HG02678 (cell line): ENCODE results near the gene SNPH.
"Not testable (repeated sequence)": the region's sequence is repeated elsewhere in the genome, so short reads cannot be mapped to it uniquely, and the experiment has no call there.

Experiments
- ATAC-seq: cut with Tn5 transposase; IDR thresholded peaks from one replicate; pipeline ENCODE4 v1.9.1; 2021; ENCODE audit warnings: mild to moderate bottlenecking, moderate library complexity; ENCODE audit not compliant: unreplicated experiment

The SNPH gene, protein sequence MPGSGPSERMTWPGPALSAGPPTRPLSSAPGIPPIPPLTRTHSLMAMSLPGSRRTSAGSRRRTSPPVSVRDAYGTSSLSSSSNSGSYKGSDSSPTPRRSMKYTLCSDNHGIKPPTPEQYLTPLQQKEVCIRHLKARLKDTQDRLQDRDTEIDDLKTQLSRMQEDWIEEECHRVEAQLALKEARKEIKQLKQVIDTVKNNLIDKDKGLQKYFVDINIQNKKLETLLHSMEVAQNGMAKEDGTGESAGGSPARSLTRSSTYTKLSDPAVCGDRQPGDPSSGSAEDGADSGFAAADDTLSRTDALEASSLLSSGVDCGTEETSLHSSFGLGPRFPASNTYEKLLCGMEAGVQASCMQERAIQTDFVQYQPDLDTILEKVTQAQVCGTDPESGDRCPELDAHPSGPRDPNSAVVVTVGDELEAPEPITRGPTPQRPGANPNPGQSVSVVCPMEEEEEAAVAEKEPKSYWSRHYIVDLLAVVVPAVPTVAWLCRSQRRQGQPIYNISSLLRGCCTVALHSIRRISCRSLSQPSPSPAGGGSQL

DNA sequence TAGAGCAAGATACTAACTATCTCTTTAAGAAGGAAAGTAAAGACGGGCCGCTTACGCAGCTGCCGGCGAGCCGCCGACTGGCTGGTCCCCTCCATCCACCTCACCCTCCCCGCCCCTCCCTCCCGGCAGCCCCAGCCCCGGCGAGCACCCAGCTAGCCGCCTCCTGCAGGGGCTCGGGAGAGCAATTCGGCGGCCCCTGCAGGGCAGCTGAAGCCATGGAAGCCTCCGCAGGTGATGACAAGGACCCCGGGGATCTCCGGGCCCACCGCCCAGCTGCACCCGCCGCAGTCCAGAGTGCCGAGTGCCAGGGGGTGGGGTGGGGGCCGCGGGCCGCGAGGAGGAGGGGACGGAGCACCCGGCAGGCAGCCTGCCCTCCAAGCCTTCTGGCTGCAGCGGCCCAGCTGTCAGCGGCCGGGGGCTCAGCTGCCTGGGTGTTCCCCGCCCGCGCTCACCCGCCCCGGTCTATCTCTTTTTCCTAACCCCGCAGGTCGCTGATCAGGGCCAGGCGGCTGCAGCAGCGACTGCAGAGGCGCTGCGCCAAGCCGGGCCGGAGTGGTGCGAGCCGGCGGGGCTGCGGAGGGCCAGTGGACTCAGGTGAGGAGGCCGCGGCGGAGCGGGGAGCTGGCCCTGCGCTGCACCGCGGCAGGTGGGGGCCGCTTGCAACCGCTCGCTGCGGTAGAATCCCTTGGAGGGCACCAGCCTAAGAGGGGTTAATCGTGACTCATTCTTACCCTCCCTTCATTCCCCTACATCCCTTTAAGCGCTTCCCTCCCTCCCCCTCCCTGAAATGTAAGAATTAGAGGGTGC is at the start of gene SNPH:
TSS of gene SNPH (plus strand) at position 128 of the 807 bp plus-strand sequence. CDS start 29,946 bp downstream, outside the sequence.
- peak; percentile 58 for ATAC-seq

- ATAC-seq = not testable (repeated sequence)
Measured at GRCh38 chr20:1216527-1217427, 49.3 kb upstream of the SNPH start.

DNA sequence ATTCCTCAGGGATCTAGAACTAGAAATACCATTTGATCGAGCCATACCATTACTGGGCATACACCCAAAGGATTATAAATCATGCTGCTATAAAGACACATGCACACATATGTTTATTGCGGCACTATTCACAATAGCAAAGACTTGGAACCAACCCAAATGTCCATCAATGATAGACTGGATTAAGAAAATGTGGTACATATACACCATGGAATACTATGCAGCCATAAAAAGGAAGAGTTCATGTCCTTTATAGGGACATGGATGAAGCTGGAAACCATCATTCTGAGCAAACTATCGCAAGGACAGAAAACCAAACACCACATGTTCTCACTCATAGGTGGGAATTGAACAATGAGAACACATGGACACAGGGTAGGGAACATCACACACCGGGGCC is 43.3 kb upstream of the SNPH start:
- ATAC-seq = not testable (repeated sequence)

DNA sequence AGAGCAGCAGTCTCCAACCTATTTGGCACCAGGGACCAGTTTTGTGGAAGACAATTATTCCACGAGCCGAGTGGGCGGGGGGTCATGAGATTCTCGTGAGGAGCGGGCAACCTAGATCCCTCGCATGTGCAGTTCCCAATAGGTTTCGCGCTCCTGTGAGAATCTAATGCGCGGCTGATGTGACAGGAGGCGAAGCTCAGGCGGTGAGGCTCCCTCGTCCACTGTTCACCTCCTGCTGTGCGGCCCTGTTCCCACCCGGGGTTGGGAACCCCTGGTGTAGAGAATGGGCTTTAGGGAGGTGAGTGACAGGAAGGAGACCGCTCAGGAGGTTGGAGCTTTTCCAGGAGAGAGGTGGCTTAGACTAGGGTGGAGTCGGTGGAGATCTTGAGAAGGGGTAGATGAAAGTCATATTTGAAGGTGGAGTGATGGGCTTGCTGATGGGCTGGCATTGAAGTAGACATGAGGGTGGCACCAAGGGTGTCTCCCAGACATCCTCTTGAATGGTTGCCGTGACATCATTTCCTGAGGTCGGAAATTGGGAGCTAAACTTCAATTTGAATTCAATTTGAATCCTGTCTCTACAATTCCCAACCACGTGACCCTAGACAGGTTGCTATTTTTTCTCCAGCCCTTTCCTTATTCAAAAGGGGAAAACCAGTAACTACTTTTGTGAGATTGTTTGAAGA is 41.7 kb upstream of the SNPH start:
- no peak for ATAC-seq

DNA sequence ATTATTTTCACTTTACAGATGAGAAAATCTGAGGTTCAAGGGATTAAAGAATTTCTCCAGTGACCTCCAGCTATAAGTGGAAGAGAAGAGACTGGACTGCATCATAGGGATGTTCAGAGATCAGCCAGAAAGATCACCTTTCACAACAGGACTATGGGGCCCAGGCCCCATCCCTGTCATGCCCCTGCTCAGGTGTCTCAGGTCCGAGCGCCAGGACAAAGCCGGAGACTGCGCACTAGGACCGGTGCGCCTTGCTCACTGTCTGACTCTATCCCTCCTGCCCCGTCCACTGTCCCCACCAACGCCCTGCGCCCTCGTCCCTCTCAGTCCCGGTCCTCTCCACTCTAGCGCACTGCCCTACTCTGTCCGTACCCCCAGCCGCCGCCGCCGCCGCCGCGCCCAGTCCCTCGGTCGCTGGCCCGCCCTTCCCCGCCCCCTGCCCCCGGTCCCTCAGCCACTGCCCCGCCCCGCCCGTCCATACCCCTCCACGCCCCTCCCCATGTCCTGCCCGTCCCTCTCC is 40.8 kb upstream of the SNPH start:
- ATAC-seq = no peak

DNA sequence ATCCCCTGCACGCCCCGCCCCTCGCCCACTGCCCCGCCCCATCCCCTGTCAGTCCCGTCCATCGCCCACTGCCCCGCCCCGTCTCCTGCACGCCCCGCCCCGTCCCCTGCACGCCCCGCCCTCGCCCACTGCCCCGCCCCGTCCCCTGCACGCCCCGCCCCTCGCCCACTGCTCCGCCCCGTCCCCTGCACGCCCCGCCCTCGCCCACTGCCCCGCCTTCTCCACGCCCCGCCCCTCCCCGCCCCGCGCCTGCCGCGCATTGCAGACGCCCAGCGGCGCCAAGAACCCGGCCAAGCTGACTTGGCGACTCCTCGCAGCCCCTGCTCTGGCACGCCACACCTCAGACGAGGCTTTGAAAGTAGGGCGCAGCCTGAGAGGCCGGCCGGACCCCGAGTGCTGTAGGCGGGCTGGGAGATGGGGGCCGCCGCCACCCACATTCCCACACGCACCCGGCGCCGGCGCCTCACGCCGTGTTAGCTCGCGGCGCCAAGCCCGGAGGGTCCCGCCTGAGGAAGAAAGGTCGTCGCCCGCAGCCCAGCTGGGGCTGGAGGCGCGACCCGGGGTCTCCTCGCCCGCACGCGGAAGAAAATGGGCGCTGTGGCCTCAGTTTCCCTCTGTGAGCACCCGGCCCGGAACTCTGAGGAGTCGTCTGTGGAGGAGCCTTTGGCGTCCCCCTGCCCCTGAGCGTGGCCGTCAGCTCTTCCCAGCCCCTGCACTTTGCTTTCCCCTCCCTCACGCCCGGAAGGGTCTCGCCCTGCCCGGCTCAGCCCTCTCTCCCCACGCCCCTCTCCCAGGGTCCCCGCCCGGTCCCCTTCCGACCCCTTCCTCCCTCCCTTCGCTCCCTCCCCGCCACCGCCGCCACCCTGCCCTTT is 40.1 kb upstream of the SNPH start, which contains the start of gene RAD21L1:
TSS of gene RAD21L1 (plus strand) at position 262 of the 872 bp plus-strand sequence. CDS start 2,410 bp downstream, outside the sequence.
- no peak for ATAC-seq

GRCh38 chr20:1229541-1229940 is 36.6 kb upstream of the SNPH start:
- no peak for ATAC-seq

DNA sequence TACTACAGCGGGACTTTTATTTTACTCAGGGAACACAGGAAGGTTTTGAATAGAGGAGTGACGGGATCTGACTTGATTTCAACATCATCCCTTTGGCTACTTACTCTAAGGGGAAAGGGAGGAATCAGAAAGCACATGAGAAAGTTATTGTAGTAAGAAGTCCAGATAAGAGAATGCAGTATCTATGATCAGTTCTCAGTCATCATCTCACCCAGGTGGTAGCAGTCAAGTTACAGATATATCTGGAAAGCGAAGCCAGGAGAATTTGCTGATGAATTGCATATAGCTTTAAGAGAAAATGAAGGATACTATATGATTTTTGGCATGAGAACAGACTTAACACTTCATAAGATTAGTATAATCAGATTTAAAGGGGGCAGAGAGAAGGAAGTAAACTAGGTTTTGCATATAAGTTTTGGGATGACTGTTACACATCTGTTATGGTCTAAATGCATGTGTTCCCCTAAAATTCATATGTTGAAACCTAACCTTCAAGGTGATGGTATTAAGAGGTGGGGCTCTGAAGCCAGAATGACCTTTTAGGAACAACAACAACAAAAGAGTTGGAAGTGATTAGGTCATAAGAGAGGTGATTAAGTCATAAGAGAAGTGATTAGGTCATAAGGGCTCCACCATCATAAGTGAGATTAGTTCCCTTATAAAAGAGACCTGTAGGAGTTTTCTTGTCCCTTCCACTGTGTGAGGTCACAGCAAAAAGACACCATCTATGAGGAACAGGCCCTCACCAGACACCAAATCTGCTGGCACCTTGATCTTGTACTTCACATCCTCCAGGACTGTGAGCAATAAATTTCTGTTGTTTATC is 33.6 kb upstream of the SNPH start:
- no peak for ATAC-seq

DNA sequence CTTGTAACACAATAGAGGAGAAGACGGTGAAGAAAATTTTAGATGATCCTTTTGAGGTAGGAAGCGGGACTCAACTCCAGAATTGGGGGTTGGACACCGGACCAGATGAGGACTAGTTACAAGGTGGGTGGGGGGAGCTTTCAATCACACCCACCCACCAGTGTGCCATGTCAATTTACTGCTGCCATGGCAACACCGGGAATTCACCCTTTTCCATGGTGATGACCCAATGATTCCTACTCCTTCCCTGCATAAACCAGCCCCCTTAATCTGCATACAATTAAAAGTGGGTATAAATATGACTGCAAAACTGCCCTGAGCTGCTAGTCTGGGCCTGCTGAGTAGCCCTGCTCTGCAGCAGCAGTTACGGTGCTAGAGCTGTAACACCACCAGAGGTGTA is 25.5 kb upstream of the SNPH start:
- no peak for ATAC-seq

- no peak for ATAC-seq
Measured at GRCh38 chr20:1241456-1241855, 24.6 kb upstream of the SNPH start.

- ATAC-seq = no peak
Measured at GRCh38 chr20:1242099-1242498, 24.0 kb upstream of the SNPH start.

DNA sequence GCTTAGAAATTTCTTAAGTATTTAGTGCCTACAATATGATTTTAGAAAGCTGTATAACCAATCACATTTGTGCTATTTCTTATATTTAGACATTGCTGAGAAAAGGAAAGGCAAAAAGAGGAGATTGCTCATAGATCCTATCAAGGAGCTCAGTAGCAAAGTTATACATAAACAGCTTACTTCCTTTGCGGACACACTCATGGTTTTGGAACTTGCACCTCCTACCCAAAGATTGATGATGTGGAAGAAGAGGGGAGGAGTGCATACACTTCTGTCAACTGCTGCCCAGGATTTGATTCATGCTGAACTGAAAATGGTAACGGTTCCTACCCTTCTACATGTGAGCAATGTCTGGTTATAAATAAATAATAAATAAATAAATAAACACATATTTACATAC is 23.6 kb upstream of the SNPH start:
- no peak for ATAC-seq

GRCh38 chr20:1245578-1245977 is 20.5 kb upstream of the SNPH start:
- ATAC-seq = no peak

DNA sequence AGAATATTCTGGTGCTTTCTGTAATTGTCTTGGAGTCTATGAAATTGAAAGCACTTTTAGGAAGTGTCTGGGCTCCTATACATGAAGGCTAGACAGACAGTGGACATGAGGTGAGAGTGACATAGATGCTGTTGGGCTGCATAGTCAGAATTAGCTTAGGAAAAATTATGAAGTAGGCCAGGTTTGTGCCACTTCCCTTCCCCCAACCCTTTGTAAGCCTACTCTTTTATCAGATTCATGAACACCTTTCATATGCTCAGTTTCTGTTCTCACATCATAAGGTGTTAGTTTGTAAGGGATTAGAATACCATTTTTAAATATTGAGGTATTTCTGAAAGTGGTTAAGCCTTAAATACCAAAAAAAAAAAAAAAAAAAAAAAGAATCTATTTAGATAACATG is 18.4 kb upstream of the SNPH start:
- no peak for ATAC-seq

DNA sequence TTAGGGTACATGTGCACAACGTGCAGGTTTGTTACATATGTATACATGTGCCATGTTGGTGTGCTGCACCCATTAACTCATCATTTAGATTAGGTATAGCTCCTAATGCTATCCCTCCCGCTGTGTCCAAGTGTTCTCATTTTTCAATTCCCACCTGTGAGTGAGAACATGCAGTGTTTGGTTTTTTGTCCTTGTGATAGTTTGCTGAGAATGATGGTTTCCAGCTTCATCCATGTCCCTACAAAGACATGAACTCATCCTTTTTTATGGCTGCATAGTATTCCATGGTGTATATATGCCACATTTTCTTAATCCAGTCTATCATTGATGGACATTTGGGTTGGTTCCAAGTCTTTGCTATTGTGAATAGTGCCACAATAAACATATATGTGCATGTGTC is 15.8 kb upstream of the SNPH start:
- ATAC-seq = not testable (repeated sequence)

DNA sequence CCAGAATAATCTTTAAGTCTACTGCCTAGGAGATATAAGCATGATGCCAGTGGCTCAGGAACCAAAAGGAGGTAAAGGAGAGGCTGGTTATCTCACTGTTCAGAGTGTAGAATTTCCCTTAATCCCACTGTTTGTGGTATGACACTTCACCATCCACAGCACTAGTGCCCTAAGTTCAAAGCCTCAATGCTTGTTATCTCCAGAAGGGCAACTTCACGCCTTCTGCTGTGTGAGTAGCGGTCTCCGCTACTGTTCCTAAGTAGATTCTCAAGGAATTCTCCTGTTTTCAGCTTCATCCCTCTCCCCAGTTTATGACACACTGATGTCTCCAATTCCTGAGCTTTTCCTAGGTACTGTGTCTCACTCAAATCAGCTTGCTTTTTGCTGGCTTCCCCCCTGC is 13.7 kb upstream of the SNPH start:
- ATAC-seq = no peak

GRCh38 chr20:1254254-1254653 is 11.8 kb upstream of the SNPH start:
- no peak for ATAC-seq

- no peak for ATAC-seq
Measured at GRCh38 chr20:1255675-1256074, 10.4 kb upstream of the SNPH start.
